SU-DHL-6 (cell line): ENCODE measurements around the gene RIMS4.

Experiments used
- H2AFZ ChIP-seq: fragments of 200-600 bp; sonication (generic); 2 replicates; pipeline ENCODE4 v1.6.1; 2014; ENCODE audit warnings: low read depth, mild to moderate bottlenecking, moderate library complexity, mixed read lengths, antibody characterized with exemption, low read length; ENCODE audit not compliant: severe bottlenecking
- H3F3A ChIP-seq: fragments of 200-600 bp; shearing (Covaris generic); 2 replicates; pipeline ENCODE4 v1.6.0; 2016; ENCODE audit warnings: antibody characterized with exemption, mild to moderate bottlenecking; ENCODE audit not compliant: insufficient read depth
- H3K27ac ChIP-seq: fragments of 200-600 bp; sonication (generic); 2 replicates; pipeline ENCODE4 v1.5.1; 2016; ENCODE audit warnings: low read depth, mild to moderate bottlenecking, low read length, moderate library complexity, mixed read lengths
- H3K27me3 ChIP-seq: fragments of 200-600 bp; sonication (generic), shearing (Covaris generic); 2 replicates; pipeline ENCODE4 v1.6.0; 2014; ENCODE audit warnings: mild to moderate bottlenecking, low read length
- H3K36me3 ChIP-seq: fragments of 200-600 bp; sonication (generic); 2 replicates; pipeline ENCODE4 v1.6.1; 2014; ENCODE audit warnings: mild to moderate bottlenecking, low read length, mixed read lengths
- H3K4me2 ChIP-seq: fragments of 300-600, 200-600 bp; shearing (Covaris generic), sonication (generic); 2 replicates; pipeline ENCODE4 v1.6.0; 2014; ENCODE audit warnings: low read length, low read depth, mild to moderate bottlenecking; ENCODE audit not compliant: poor library complexity, severe bottlenecking
- H3K4me3 ChIP-seq: fragments of 200-600 bp; sonication (generic); 2 replicates; pipeline ENCODE4 v1.5.1; 2014; ENCODE audit warnings: antibody characterized with exemption, low read length, mild to moderate bottlenecking, mixed read lengths; ENCODE audit not compliant: insufficient read depth, poor library complexity, severe bottlenecking
- H3K79me2 ChIP-seq: fragments of 200-600 bp; sonication (generic); 2 replicates; pipeline ENCODE4 v1.6.1; 2014; ENCODE audit warnings: mild to moderate bottlenecking, low read length, moderate library complexity; ENCODE audit not compliant: insufficient read depth
- H3K9ac ChIP-seq: fragments of 200-600 bp; sonication (generic); 2 replicates; pipeline ENCODE4 v1.7.0; 2014; ENCODE audit warnings: mild to moderate bottlenecking, low read length
- H3K9me2 ChIP-seq: fragments of 200-600 bp; sonication (generic); replicated peaks from 2 replicates; pipeline ENCODE4 v1.6.1; 2014; ENCODE audit warnings: low read length; ENCODE audit not compliant: insufficient read depth
- H3K9me3 ChIP-seq: fragments of 200-600 bp; sonication (generic); 2 replicates; pipeline ENCODE4 v1.6.1; 2014; ENCODE audit warnings: low read length, mixed read lengths; ENCODE audit not compliant: insufficient read depth
- H4K20me1 ChIP-seq: fragments of 200-600 bp; sonication (generic); 2 replicates; pipeline ENCODE4 v1.6.1; 2014; ENCODE audit warnings: low read depth, mild to moderate bottlenecking, antibody characterized with exemption, low read length, moderate library complexity, mixed read lengths
- EZH2phosphoT487 ChIP-seq: fragments of 200-600 bp; sonication (generic), shearing (Covaris generic); conservative IDR thresholded peaks from 2 replicates; pipeline ENCODE4 v1.6.1; 2018; ENCODE audit warnings: mild to moderate bottlenecking, antibody characterized with exemption, low read length, moderate library complexity, mixed read lengths
- TF ChIP-seq, protein P1 (sequence below): fragments of 200-600 bp; sonication (generic); IDR thresholded peaks from one replicate; pipeline ENCODE4 v1.5.1; 2017; ENCODE audit warnings: antibody characterized with exemption, mild to moderate bottlenecking, low read length, moderate library complexity; ENCODE audit not compliant: insufficient read depth, poor library complexity, severe bottlenecking

RIMS4 gene

DNA sequence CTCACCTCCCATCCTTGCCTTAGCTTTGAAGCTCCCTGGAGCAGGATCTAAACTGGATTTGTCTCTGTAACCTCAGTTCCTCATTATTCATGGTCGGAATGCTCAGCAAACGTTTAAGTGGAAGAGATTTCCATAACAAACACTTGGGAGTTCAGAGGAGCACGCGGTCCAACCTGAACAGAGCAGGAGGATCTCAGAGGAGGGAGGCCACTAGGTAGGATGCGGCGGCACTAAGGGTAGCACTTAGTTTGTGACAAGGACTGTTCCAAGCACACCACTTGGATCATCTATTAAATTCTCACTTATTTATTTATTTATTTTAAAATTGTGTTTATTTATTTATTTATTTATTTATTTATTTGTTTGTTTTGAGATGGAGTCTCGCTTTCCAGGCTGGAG is 108.5 kb downstream of the RIMS4 start:
- H3K27me3 ChIP-seq = no peaks in the 10 kb centered on the region
- no peaks in the 10 kb centered on the region for H3K9me3 ChIP-seq
- no peaks in the 10 kb centered on the region for H3K79me2 ChIP-seq
- no peak overlapping the region for H3K4me2 ChIP-seq
- H3K9me2 ChIP-seq = no peaks in the 10 kb centered on the region
- H3K9ac ChIP-seq = no peak overlapping the region
- no peak overlapping the region for H3K27ac ChIP-seq
- TF ChIP-seq, protein P1, sequence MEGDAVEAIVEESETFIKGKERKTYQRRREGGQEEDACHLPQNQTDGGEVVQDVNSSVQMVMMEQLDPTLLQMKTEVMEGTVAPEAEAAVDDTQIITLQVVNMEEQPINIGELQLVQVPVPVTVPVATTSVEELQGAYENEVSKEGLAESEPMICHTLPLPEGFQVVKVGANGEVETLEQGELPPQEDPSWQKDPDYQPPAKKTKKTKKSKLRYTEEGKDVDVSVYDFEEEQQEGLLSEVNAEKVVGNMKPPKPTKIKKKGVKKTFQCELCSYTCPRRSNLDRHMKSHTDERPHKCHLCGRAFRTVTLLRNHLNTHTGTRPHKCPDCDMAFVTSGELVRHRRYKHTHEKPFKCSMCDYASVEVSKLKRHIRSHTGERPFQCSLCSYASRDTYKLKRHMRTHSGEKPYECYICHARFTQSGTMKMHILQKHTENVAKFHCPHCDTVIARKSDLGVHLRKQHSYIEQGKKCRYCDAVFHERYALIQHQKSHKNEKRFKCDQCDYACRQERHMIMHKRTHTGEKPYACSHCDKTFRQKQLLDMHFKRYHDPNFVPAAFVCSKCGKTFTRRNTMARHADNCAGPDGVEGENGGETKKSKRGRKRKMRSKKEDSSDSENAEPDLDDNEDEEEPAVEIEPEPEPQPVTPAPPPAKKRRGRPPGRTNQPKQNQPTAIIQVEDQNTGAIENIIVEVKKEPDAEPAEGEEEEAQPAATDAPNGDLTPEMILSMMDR = no peak
- no peak for TF ChIP-seq EZH2phosphoT487
- no peak overlapping the region for H3K4me3 ChIP-seq
- no peaks in the 10 kb centered on the region for H4K20me1 ChIP-seq
- H2AFZ ChIP-seq = no peak overlapping the region
- no peaks in the 10 kb centered on the region for H3K36me3 ChIP-seq
- H3F3A ChIP-seq = no peaks in the 10 kb centered on the region
